Lower leg skin (tissue), 4 donors: Measurements from ENCODE around the gene TMCO5A. TPM values are rescaled to one million over a fixed set of nuclear protein-coding genes. Genes with fewer than 3 reads are reported as not detected.

Experiments
- DNase-seq, 2 donors: peaks; one replicate each; pipeline ENCODE4 v3.0.0-alpha.2; 2019; ENCODE audit warnings: low spot score in 2 of 2
- H3K4me3 ChIP-seq: fragments of 200-600 bp; sonication (generic); 2 replicates; pipeline ENCODE4 v1.5.1; 2017; ENCODE audit warnings: mild to moderate bottlenecking, low read depth; ENCODE audit not compliant: poor library complexity, severe bottlenecking
- POLR2A ChIP-seq, 2 donors: fragments of 450-650 bp; IDR thresholded peaks; one replicate each; pipeline ENCODE4 v1.6.1; 2016 to 2017; ENCODE audit warnings: antibody characterized with exemption in 2 of 2, mild to moderate bottlenecking in 1 of 2, moderate library complexity in 1 of 2
- WGBS, 2 donors: methylation state at CpG; one replicate each; pipeline ENCODE4 v1.1.5; 2018; 5-methylcytosine and 5-hydroxymethylcytosine counted together
- intact Hi-C: fragments of 100-400 bp; cut with DNase I; formaldehyde crosslinking; loops from one replicate; pipeline ENCODE4 v1.15.0; 2023; ENCODE audit warnings: low total_unique reads
- total RNA-seq, 4 donors: library from RNA; depleted of rRNA; stranded (reverse); fragments of >200 nt; gene quantifications; one replicate each; pipeline ENCODE4 v1.1.0, GENCODE V29; 2016
- TF ChIP-seq, protein P1 (sequence below), 3 donors: fragments of 450-650 bp; IDR thresholded peaks; one replicate each; pipeline ENCODE4 v1.5.1; 2016; ENCODE audit warnings: antibody characterized with exemption in 3 of 3, mild to moderate bottlenecking in 3 of 3, moderate library complexity in 2 of 3

Gene TMCO5A
- total RNA-seq, 4 donors from 2014 or later, result not detected

DNA sequence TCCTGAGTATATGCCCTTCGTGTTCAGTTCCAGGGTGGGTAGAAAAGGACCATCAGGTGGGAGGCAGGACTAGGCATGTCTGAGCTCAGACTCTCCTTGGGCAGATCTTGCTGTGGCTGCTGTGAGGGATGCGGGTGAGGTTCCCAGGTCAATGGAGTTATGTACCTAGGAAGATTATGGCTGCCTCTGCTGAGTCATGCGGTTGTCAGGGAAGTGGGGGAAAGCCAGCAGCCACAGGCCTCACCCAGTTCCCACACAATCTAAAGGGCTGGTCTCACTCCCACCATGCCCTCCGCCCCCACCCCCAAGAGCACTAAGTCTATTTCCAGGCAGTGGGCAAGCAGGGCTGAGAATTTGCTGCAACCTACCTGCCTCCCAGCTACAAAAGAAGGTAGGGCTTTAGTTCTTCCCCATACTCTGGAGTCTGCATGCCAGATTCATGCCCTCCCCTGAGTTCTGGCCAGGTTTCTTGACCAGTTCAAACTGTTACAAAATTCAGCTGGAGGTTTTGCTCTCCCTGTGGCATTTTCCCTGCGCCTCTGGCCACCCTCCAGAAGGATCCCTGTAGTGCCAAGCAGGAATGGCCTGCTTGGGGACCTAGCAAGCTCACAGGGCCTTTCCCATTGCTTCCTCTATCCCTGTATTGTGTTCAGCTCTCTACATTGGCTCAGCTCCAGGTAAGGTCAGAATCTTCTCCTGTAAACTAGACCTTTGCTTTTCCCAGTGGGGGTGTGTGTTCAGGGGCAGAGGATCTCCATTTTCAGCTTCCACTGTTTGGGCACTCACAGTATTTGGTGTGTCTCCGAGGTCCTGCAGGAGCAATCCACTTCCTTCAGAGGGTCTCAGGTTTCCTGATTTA lies 12.7 kb upstream of the TMCO5A start:
- no peak for DNase-seq
- TF ChIP-seq, protein P1, sequence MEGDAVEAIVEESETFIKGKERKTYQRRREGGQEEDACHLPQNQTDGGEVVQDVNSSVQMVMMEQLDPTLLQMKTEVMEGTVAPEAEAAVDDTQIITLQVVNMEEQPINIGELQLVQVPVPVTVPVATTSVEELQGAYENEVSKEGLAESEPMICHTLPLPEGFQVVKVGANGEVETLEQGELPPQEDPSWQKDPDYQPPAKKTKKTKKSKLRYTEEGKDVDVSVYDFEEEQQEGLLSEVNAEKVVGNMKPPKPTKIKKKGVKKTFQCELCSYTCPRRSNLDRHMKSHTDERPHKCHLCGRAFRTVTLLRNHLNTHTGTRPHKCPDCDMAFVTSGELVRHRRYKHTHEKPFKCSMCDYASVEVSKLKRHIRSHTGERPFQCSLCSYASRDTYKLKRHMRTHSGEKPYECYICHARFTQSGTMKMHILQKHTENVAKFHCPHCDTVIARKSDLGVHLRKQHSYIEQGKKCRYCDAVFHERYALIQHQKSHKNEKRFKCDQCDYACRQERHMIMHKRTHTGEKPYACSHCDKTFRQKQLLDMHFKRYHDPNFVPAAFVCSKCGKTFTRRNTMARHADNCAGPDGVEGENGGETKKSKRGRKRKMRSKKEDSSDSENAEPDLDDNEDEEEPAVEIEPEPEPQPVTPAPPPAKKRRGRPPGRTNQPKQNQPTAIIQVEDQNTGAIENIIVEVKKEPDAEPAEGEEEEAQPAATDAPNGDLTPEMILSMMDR (IDR thresholded peaks at IDR 0.05), result no peak
- TF ChIP-seq POLR2A (IDR thresholded peaks at IDR 0.05), result no peak
- no peak overlapping the region for H3K4me3 ChIP-seq
- intact Hi-C loops, result no loop called here
- WGBS, 2 donors, result 73 to 82% methylated on average over 6 of the region's 6 CpGs

DNA sequence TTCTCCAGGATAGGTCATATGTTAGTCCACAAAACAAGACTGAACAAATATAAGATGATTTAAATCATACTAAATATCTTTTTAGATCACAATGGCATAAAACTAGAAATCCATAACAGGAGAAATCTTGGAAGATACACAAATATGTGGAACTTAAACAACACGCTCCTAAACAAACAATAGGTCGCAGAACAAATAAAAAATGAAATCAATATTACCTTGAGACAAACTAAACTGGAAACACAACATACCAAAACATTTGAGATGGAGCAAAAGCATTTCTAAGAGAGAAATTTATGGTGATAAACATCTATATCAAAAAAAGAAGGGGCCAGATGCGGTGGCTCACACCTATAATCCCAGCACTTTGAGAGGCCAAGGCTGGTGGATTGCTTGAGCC lies 8.3 kb upstream of the TMCO5A start:
- DNase-seq, result no peak
- no peak overlapping the region for H3K4me3 ChIP-seq
- intact Hi-C loops, result no loop called here
- WGBS, 2 donors, result 86 to 91% methylated on average over 3 of the region's 3 CpGs
- TF ChIP-seq, protein P1 (IDR thresholded peaks at IDR 0.05), result no peak
- TF ChIP-seq POLR2A (IDR thresholded peaks at IDR 0.05), result no peak

DNA sequence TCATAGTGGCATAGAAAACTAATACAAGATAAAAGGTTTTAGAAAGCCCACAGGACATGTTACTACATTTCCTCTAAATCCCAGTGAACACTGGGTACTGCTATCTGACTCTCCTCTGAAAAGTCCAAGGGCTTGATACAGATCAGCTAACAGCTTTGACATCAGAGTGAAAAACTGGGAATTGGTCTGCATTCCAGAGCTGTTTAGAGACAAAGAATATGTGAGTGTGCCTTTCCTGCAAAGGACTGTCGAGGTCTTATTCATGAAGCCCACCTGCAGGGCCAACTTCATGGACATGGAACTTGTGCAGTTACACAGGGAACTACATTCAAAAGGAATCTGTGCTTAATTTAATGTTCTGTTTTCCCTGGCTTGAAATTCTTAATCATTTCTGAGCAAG lies 5.2 kb upstream of the TMCO5A start:
- 38 to 41% methylated on average over 1 of the region's 1 CpG for WGBS, 2 donors
- TF ChIP-seq, protein P1 (IDR thresholded peaks at IDR 0.05), result no peak
- TF ChIP-seq POLR2A (IDR thresholded peaks at IDR 0.05), result no peak
- DNase-seq, result no peak
- intact Hi-C loops, result no loop called here
- H3K4me3 ChIP-seq, result no peak overlapping the region

DNA sequence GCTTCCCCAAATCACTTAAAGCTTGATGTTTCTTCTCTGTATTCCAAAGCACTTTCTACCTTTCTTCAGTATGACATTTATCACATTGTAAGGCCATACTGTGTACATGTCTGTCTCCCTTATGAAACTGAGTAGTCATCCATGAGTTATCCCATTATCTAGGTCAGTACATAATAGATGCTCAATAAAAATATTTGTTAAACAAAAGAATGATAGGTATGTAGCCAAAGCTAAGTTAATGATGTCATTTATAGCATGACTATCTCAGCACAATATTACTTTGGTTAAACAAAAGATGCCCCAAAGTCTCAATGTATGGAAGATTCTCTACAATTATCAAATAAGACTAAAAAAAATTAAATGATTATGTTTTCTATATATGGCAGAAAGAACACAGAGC lies 3.1 kb upstream of the TMCO5A start:
- intact Hi-C loops, result no loop called here
- no peak for DNase-seq
- TF ChIP-seq POLR2A (IDR thresholded peaks at IDR 0.05), result no peak
- TF ChIP-seq, protein P1 (IDR thresholded peaks at IDR 0.05), result no peak
- no peak overlapping the region for H3K4me3 ChIP-seq

DNA sequence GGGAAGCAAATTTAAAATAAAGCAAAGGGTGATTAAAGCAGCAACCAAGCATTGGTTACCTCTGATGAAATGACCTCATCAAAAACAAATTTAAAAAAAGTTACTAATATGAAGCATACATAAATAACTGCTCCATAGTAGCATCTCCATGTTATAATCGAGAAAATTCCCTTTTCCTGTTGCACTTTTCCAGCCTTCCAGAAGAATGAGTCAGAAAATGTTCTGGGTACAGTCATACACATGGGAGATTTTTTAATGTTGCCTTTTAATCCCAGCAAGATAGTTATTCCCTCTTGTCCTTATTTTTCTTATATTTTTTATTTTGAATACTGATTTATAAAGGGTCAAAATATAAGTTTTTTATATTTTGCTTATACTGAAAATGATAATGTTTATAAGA lies 2.6 kb upstream of the TMCO5A start:
- no peak for TF ChIP-seq POLR2A (IDR thresholded peaks at IDR 0.05)
- TF ChIP-seq, protein P1 (IDR thresholded peaks at IDR 0.05), result no peak
- WGBS, 2 donors, result 58% methylated on average over 1 of the region's 1 CpG
- H3K4me3 ChIP-seq, result no peak overlapping the region
- intact Hi-C loops, result no loop called here
- DNase-seq, result no peak

DNA sequence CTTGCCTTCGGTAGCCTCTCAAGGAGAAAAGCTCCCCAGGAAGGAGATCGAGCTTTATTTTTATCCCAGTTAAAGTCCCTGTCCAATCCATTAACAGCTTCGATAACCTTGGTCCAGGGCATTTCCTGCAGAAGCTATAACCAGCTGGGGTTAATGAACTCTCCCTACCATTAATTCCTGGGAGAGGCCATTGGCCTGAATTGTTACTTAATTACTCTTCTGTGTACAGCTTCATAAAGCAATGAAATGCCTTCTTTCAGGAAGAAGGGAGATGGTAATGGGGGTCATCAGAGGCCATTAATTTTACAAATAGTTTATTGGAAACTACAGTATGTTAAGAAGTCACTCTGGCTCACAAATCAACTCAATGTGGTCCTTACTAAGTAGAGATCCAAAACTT lies 1.9 kb upstream of the TMCO5A start:
- H3K4me3 ChIP-seq, result no peak overlapping the region
- intact Hi-C loops, result no loop called here
- no peak for TF ChIP-seq POLR2A (IDR thresholded peaks at IDR 0.05)
- TF ChIP-seq, protein P1 (IDR thresholded peaks at IDR 0.05), result no peak
- WGBS, 2 donors, result 71 to 78% methylated on average over 3 of the region's 3 CpGs
- DNase-seq, result no peak
